D341Med (cell line): Measurements from ENCODE around the gene SORCS2.

Experiments used
- DNase-seq: peaks from one replicate; pipeline ENCODE4 v3.0.0; 2012; ENCODE audit warnings: low spot score

Gene SORCS2

GRCh38 chr4:7712021-7712671 is 519.8 kb downstream of the SORCS2 start:
- DNase-seq = no peak

- no peak for DNase-seq
These were observed 521.4 kb downstream of the SORCS2 start for GRCh38 chr4:7713757-7714156.

- no peak for DNase-seq
These were observed 521.8 kb downstream of the SORCS2 start for GRCh38 chr4:7714176-7714575.

GRCh38 chr4:7714738-7715137 is 522.4 kb downstream of the SORCS2 start:
- DNase-seq = no peak

GRCh38 chr4:7715271-7716009 is 523.1 kb downstream of the SORCS2 start:
- DNase-seq = no peak

GRCh38 chr4:7716010-7716721 is 523.8 kb downstream of the SORCS2 start:
- DNase-seq = no peak

- DNase-seq = no peak
These were observed 524.8 kb downstream of the SORCS2 start for GRCh38 chr4:7717161-7717560.

GRCh38 chr4:7717946-7718490 is 525.7 kb downstream of the SORCS2 start:
- DNase-seq = no peak

GRCh38 chr4:7719354-7720174 is 527.2 kb downstream of the SORCS2 start:
- peak; percentile 94 for DNase-seq

GRCh38 chr4:7721984-7722551 is 529.7 kb downstream of the SORCS2 start:
- no peak for DNase-seq

- no peak for DNase-seq
These were observed 530.5 kb downstream of the SORCS2 start for GRCh38 chr4:7722766-7723387.

GRCh38 chr4:7723625-7724024 is 531.3 kb downstream of the SORCS2 start:
- no peak for DNase-seq

- DNase-seq = no peak
These were observed 533.6 kb downstream of the SORCS2 start for GRCh38 chr4:7725951-7726350.

- DNase-seq = no peak
These were observed 534.5 kb downstream of the SORCS2 start for GRCh38 chr4:7726665-7727413.

- DNase-seq = no peak
These were observed 535.4 kb downstream of the SORCS2 start for GRCh38 chr4:7727749-7728148.

GRCh38 chr4:7731437-7731836 is 539.1 kb downstream of the SORCS2 start:
- DNase-seq = no peak

GRCh38 chr4:7732263-7732662 is 539.9 kb downstream of the SORCS2 start:
- DNase-seq = no peak

GRCh38 chr4:7733201-7733600 is 540.9 kb downstream of the SORCS2 start:
- DNase-seq = no peak

GRCh38 chr4:7733801-7734650 is 541.7 kb downstream of the SORCS2 start:
- DNase-seq = no peak
